ENCODE results near the gene CFAP119.

The CFAP119 gene

DNA sequence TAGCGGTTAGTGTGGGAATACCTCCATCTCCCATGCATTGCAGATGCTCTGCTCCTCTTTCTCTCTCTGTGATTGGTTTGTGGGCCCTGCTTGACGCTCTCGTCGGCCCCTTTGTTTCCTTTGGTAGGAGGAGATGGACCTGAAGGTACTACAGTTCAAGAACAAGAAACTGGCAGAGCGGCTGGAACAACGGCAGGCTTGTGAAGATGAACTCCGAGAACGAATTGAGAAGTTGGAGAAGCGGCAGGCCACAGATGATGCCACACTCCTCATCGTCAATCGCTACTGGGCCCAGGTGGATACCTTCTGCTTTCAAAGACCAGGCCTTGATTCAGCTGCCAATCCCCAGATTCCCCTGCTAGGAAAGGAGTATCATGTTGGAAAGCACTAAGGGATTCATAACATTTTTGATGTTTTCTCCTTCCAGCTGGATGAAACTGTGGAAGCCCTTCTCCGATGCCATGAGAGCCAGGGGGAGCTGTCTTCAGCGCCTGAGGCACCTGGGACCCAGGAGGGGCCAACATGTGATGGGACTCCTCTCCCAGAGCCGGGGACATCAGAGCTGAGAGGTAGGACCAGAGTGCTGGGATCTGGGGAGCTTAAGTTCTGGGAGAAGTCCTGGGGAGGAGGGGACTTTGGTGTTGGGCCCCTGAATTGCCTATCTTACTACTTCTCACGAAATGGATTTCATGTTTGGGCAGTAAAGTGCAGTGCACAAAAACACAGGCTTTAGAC, 1.3 kb upstream of the CFAP119 start:
- no peak for DNase-seq (ENCODE audit: low spot score)

- no peak for DNase-seq (ENCODE audit: low spot score)
These were observed 385 bp downstream of the CFAP119 start for GRCh38 chr16:30761427-30761927.

DNA sequence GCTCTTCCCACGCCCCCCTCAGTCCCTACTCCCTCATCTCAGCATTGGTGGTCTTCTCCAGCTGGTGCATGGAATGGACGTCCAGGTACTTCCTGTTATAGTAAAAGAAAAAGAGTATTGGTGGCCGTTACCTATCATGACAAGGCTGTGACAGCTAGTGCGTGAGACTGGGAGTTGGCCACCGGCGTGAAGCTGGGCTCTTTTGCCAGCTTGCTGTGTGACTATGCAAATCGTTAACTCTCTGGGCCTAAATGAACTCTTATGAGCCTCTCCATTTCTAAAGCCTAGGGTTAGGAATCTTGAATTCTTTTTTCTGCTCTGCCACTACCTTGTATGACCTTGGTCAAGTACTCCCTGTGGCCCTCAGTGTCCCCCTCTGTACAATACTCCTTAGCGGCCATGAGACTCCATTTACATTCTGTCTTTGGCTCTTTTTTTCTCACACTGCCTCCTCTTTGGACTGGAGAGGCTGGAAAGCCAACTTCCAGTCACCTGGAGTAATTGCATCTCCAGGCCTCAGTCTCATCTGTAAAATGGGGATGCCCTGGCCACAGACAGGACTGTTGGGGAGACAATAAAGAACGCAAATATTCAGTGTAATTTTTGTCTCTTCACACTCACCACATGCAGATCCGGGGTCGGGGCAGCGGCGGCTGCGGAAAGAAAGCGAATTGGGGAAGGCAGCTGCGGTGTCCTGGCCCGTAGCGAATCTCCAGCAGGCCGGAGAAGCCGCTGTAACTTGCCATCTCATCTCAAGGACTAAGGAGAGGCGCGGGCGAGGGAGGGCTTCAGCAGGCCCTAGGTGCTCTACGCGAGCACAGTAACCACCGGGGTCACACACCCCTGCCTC, 1.1 kb downstream of the CFAP119 start:
- no peak for DNase-seq (ENCODE audit: low spot score)

DNA sequence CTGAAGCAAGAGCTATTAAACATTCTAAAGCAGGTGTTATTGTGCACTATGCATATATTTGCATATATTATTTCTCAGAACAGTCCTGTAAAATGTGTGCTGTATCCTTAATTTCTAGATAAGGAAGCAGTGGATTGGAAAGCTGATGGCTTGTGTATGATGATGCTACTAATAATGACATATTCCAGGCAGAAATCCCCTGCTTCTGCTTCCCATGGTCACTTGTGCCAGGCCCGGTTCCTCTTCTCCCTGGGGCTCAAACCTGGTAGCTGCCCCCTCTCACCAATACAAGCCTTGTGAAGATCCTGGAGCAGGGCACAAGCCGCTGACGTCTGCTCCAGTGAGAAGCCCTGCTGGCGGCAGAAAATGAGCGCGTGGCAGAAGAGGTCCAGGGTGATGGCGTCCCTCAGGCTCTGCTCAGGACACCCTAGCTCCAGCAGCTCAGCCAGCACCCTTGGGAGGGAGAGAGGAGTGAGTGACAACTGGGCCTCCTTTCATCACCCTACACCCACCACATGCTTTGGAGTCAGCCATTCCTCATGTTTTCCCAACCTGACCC, 1.8 kb downstream of the CFAP119 start:
- no peak for DNase-seq (ENCODE audit: low spot score)

DNA sequence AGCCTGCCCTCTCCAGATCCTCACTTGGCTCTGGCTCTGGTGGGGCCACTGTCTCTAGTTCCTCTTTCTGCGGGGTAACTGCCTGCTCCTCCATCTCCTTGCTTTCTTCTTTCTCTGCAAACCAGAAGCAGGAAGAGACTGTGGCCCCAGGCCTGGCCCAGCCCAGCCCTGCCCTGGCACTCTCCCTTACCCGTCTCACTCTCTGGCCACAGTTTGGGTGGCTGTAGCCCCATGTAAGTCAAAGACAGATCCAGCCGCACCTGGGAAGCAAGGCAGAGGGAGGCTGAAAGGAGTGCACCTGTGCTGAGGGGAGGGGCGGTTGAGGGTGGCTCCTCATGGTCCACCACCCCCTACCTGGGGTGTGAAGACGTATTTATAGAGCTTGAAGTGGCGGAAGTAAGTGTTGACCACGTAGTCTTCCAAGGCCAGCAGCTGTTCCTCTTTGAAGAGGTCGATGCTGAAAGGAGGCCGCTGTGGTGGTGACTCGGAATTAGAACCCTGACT, 2.8 kb downstream of the CFAP119 start:
- DNase-seq (ENCODE audit: low spot score): no peak

- DNase-seq (ENCODE audit: low spot score): no peak
These were observed 4.5 kb downstream of the CFAP119 start for GRCh38 chr16:30757316-30757715.

DNA sequence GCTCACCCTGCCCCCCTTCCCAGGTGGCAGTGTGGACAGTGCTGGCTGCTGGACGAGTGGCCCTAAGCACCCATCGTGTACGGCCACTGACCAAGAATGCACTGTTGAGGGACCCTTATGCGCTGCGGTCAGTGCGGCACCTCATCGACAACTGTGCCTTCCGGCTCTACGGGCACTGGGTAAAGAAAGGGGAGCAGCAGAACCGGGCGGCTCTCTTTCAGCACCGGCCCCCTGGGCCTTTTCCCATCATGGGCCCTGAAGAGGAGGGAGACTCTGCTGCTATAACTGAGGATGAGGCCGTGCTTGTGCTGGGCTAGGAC, 5.1 kb downstream of the CFAP119 start:
- no peak for DNase-seq (ENCODE audit: low spot score)

DNA sequence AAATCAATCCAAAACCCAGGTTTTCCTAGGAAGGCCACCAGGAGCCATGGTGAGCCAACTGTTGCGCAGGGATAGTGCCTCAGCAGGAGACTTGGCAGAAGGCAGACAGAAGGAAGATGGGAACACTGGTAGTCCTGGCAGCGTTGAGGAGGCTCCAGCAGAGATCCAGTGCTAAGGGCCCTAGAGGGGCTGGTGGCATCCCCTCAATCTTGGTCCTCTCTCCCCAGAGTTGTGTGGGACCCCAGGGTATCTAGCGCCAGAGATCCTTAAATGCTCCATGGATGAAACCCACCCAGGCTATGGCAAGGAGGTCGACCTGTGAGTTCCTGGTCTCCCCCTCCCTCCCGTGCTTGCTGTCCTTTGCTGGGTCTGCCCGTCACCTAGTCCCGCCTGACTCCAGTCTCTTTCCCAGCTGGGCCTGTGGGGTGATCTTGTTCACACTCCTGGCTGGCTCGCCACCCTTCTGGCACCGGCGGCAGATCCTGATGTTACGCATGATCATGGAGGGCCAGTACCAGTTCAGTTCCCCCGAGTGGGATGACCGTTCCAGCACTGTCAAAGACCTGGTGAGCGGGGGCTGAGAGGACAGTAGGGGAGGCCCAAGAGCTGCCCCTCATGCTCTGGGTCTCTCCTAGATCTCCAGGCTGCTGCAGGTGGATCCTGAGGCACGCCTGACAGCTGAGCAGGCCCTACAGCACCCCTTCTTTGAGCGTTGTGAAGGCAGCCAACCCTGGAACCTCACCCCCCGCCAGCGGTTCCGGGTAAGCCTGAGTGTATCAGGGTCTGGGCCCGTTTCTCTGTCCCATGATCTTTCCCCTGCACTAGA, 5.7 kb downstream of the CFAP119 start:
- DNase-seq (ENCODE audit: low spot score): no peak

GRCh38 chr16:30753596-30753995, 8.3 kb downstream of the CFAP119 start:
- DNase-seq (ENCODE audit: low spot score): no peak

DNA sequence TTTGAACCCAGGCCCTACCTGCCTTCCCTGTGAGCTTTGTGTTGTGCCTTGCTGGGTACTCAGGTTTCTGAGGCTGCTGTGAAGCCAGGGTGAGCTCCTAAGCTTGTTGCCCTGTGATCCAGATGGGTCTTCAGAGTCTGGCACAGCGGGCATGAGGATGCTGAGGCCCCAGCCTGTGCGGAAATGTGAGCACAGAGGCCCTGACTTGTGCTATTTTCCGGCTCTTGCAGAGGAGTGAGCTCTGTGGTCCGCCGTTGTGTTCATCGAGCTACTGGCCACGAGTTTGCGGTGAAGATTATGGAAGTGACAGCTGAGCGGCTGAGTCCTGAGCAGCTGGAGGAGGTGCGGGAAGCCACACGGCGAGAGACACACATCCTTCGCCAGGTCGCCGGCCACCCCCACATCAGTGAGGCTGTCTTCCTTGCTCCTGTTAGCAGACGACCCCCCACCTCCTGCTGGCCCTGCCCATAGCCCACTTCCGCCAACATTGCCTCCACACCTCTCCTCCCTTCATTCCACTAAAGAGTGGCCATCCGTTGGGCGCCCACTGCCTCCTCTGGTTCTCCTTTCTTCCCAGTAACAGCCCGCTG, 10.9 kb downstream of the CFAP119 start:
- no peak for DNase-seq (ENCODE audit: low spot score)

GRCh38 chr16:30750201-30750600, 11.7 kb downstream of the CFAP119 start:
- DNase-seq (ENCODE audit: low spot score): no peak

- DNase-seq (ENCODE audit: low spot score): no peak
These were observed 13.0 kb downstream of the CFAP119 start for GRCh38 chr16:30748634-30749445.

DNA sequence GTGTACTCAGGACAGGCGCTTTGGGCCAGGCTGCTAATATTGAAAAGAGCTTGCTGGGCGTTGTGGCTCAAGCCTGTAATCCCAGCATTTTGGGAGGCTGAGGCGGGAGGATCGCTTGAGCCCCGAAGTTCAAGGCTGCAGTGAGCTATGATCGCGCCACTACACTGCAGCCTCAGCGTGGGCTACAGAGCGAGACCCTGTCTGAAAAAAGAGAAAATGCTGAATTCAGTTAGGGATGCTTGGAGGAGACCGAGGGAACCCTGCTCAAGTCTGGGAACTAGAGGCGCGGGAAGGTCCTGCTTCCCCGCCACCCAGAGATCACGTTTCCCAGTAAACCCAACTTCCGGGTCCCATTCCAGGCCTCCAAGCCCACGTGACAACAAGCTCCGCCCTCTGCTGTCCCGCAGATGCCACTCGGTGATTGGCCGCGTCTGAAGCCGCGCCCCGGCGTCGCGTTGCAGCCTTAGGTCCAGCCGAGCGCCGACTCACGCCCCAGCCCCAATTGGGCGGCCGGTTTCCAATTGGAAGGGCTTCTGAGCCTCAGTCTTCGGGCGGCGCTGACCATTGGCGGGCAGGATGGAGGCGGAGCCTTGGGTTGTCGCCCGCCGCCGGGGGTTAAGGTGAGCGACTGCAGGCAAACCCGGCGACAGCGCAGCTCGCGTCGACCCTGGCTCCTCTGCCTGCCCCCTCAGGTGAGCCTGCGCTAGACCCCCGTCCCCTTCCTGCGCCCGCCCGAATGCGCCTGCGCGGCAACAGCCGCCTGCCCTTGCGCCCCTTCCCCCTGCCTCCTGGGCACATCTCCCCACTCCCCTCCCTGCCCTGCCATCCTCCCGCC, 13.8 kb downstream of the CFAP119 start, which contains the start of gene PHKG2:
TSS of gene PHKG2 (plus strand) at position 627 of the 835 bp plus-strand sequence. CDS start 396 bp downstream, outside the sequence.
- peak; percentile 96 for DNase-seq (ENCODE audit: low spot score)

- DNase-seq (ENCODE audit: low spot score): no peak
These were observed 14.5 kb downstream of the CFAP119 start for GRCh38 chr16:30747331-30747730.

DNA sequence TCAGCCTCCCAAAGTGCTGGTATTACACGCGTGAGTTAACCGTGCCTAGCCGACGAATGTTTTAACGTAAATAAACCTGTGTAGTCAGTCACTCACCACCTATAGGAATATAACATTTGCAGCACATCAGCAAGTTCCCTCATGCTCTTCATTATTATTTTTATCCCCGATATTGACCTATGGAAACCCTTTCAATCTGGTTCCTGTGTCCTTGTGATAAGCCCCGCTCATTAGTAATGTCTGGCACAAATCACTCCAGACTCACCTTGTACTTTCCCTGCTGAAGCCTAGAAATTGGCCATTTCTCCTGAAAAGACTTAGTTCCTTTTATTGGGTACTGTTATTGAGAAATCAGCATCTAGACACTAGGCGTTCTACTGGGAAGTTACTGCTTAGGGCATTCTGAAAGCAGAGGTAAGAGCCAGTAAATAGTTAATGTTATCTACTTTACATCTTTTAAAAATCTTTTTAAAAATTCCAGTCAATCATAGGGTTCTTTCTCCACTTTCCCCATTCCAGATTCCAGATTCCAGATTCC, 15.2 kb downstream of the CFAP119 start:
- no peak for DNase-seq (ENCODE audit: low spot score)

DNA sequence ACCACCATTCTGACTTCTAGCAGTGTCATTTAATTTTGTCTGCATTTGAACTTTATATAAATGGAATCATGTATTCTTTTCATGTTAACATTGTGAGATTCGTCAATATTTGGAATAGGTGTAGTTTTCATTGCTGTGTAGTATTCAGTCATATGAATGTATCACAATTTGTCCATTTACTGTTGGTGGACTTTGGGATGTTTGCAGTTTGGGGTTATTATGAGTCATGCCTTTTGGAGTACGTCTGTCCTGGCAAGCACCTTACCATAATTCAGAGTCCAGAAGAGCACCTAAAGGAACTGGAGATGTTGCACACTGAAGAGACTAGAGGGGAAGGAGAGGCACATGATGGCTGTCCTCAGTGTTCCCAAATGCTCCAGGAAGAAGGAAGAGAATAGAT, 16.8 kb downstream of the CFAP119 start:
- DNase-seq (ENCODE audit: low spot score): no peak

GRCh38 chr16:30744183-30744582, 17.7 kb downstream of the CFAP119 start:
- no peak for DNase-seq (ENCODE audit: low spot score)

DNA sequence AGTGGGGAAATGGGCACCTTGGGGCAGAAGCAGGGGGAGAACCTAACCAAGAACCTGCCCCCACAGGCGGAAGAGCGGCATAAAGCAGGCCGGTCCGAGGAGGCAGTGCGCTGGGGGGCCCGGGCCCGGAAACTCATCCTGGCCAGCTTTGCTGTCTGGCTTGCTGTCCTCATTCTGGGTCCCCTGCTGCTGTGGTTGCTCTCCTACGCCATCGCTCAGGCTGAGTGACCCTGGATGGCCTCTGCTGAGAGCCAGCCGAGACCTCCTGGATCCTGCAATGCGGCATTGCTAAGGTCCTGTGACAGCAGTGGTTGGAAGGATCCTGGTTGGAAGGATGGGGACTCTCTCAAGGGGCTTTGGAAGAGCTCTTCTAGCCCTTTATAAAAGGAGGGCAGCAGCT, 18.1 kb downstream of the CFAP119 start:
- DNase-seq (ENCODE audit: low spot score): no peak

- no peak for DNase-seq (ENCODE audit: low spot score)
These were observed 20.4 kb downstream of the CFAP119 start for GRCh38 chr16:30741461-30741914.
